ENCODE measurements around the gene ADGRL2.

The ADGRL2 gene

GRCh38 chr1:81833722-81834121 is 33.0 kb downstream of the ADGRL2 start:
- Histone ChIP-seq H3K36me3 (ENCODE audit: insufficient read depth, low read length) (0 out of 2 replicates have a peak, but pooled peaks cover 1% of the 10 kb centered on the region), H3K79me2 (ENCODE audit: control insufficient read depth, insufficient read depth, low read length, unreplicated experiment) (peaks cover 55% of the 10 kb centered on the region), H3K4me1 (ENCODE audit: control insufficient read depth, insufficient read depth, low read length, unreplicated experiment) (peaks cover 41% of the 10 kb centered on the region), H2AFZ (ENCODE audit: low read length, unreplicated experiment) (no peak overlapping the region), H3K4me3 (ENCODE audit: low read depth, low read length) (no peak overlapping the region), H3K27me3 (ENCODE audit: insufficient read depth, low read length) (no peaks in the 10 kb centered on the region), H3K27ac (ENCODE audit: low read depth, low read length) (no peak overlapping the region)

GRCh38 chr1:81834268-81834667 is 33.5 kb downstream of the ADGRL2 start:
- peaks cover 41% of the 10 kb centered on the region for H3K4me1 ChIP-seq (ENCODE audit: control insufficient read depth, insufficient read depth, low read length, unreplicated experiment)
- peaks cover 55% of the 10 kb centered on the region for H3K79me2 ChIP-seq (ENCODE audit: control insufficient read depth, insufficient read depth, low read length, unreplicated experiment)
- H3K27me3 ChIP-seq (ENCODE audit: insufficient read depth, low read length), result no peaks in the 10 kb centered on the region
- H3K27ac ChIP-seq (ENCODE audit: low read depth, low read length), result no peak overlapping the region
- H2AFZ ChIP-seq (ENCODE audit: low read length, unreplicated experiment), result no peak overlapping the region
- H3K4me3 ChIP-seq (ENCODE audit: low read depth, low read length), result 0 out of 2 replicates have a peak overlapping the region, but pooled peaks have one; percentile 18
- 0 out of 2 replicates have a peak, but pooled peaks cover 3% of the 10 kb centered on the region for H3K36me3 ChIP-seq (ENCODE audit: insufficient read depth, low read length)

- H3K4me1 ChIP-seq (ENCODE audit: control insufficient read depth, insufficient read depth, low read length, unreplicated experiment), result peaks cover 41% of the 10 kb centered on the region
- no peaks in the 10 kb centered on the region for H3K27me3 ChIP-seq (ENCODE audit: insufficient read depth, low read length)
- no peak overlapping the region for H3K27ac ChIP-seq (ENCODE audit: low read depth, low read length)
- no peak overlapping the region for H2AFZ ChIP-seq (ENCODE audit: low read length, unreplicated experiment)
- 0 out of 2 replicates have a peak, but pooled peaks cover 5% of the 10 kb centered on the region for H3K36me3 ChIP-seq (ENCODE audit: insufficient read depth, low read length)
- H3K4me3 ChIP-seq (ENCODE audit: low read depth, low read length), result peak overlapping the region; percentile 3; the same call in 1 of the 2 replicates
- peaks cover 47% of the 10 kb centered on the region for H3K79me2 ChIP-seq (ENCODE audit: control insufficient read depth, insufficient read depth, low read length, unreplicated experiment)
These were observed 34.4 kb downstream of the ADGRL2 start for GRCh38 chr1:81834921-81835698.

- 0 out of 2 replicates have a peak, but pooled peaks cover 8% of the 10 kb centered on the region for H3K36me3 ChIP-seq (ENCODE audit: insufficient read depth, low read length)
- no peak overlapping the region for H3K4me3 ChIP-seq (ENCODE audit: low read depth, low read length)
- no peak overlapping the region for H3K27ac ChIP-seq (ENCODE audit: low read depth, low read length)
- peaks cover 42% of the 10 kb centered on the region for H3K79me2 ChIP-seq (ENCODE audit: control insufficient read depth, insufficient read depth, low read length, unreplicated experiment)
- no peaks in the 10 kb centered on the region for H3K27me3 ChIP-seq (ENCODE audit: insufficient read depth, low read length)
- H3K4me1 ChIP-seq (ENCODE audit: control insufficient read depth, insufficient read depth, low read length, unreplicated experiment), result peaks cover 41% of the 10 kb centered on the region
- no peak overlapping the region for H2AFZ ChIP-seq (ENCODE audit: low read length, unreplicated experiment)
These were observed 35.4 kb downstream of the ADGRL2 start for GRCh38 chr1:81836007-81836626.

- H3K4me3 ChIP-seq (ENCODE audit: low read depth, low read length), result no peak overlapping the region
- H3K36me3 ChIP-seq (ENCODE audit: insufficient read depth, low read length), result peaks cover 21% of the 10 kb centered on the region
- H3K79me2 ChIP-seq (ENCODE audit: control insufficient read depth, insufficient read depth, low read length, unreplicated experiment), result peaks cover 27% of the 10 kb centered on the region
- no peaks in the 10 kb centered on the region for H3K27me3 ChIP-seq (ENCODE audit: insufficient read depth, low read length)
- H2AFZ ChIP-seq (ENCODE audit: low read length, unreplicated experiment), result no peak overlapping the region
- H3K27ac ChIP-seq (ENCODE audit: low read depth, low read length), result no peak overlapping the region
- H3K4me1 ChIP-seq (ENCODE audit: control insufficient read depth, insufficient read depth, low read length, unreplicated experiment), result peaks cover 26% of the 10 kb centered on the region
These were observed 38.0 kb downstream of the ADGRL2 start for GRCh38 chr1:81838600-81839218.

GRCh38 chr1:81840805-81841204 is 40.1 kb downstream of the ADGRL2 start:
- peaks cover 11% of the 10 kb centered on the region for H3K4me1 ChIP-seq (ENCODE audit: control insufficient read depth, insufficient read depth, low read length, unreplicated experiment)
- H3K36me3 ChIP-seq (ENCODE audit: insufficient read depth, low read length), result peaks cover 21% of the 10 kb centered on the region
- H2AFZ ChIP-seq (ENCODE audit: low read length, unreplicated experiment), result no peak overlapping the region
- H3K27ac ChIP-seq (ENCODE audit: low read depth, low read length), result no peak overlapping the region
- no peak overlapping the region for H3K4me3 ChIP-seq (ENCODE audit: low read depth, low read length)
- H3K79me2 ChIP-seq (ENCODE audit: control insufficient read depth, insufficient read depth, low read length, unreplicated experiment), result peaks cover 11% of the 10 kb centered on the region
- H3K27me3 ChIP-seq (ENCODE audit: insufficient read depth, low read length), result no peaks in the 10 kb centered on the region

- Histone ChIP-seq H2AFZ (ENCODE audit: low read length, unreplicated experiment) (no peak overlapping the region), H3K79me2 (ENCODE audit: control insufficient read depth, insufficient read depth, low read length, unreplicated experiment) (peaks cover under 1% of the 10 kb centered on the region), H3K4me3 (ENCODE audit: low read depth, low read length) (no peak overlapping the region), H3K4me1 (ENCODE audit: control insufficient read depth, insufficient read depth, low read length, unreplicated experiment) (peaks cover under 1% of the 10 kb centered on the region), H3K27ac (ENCODE audit: low read depth, low read length) (no peak overlapping the region), H3K36me3 (ENCODE audit: insufficient read depth, low read length) (peaks cover 21% of the 10 kb centered on the region), H3K27me3 (ENCODE audit: insufficient read depth, low read length) (no peaks in the 10 kb centered on the region)
These were observed 41.1 kb downstream of the ADGRL2 start for GRCh38 chr1:81841795-81842194.

- Histone ChIP-seq H3K36me3 (ENCODE audit: insufficient read depth, low read length) (peaks cover 17% of the 10 kb centered on the region), H3K79me2 (ENCODE audit: control insufficient read depth, insufficient read depth, low read length, unreplicated experiment) (no peaks in the 10 kb centered on the region), H3K4me3 (ENCODE audit: low read depth, low read length) (no peak overlapping the region), H3K27ac (ENCODE audit: low read depth, low read length) (no peak overlapping the region), H3K27me3 (ENCODE audit: insufficient read depth, low read length) (no peaks in the 10 kb centered on the region), H2AFZ (ENCODE audit: low read length, unreplicated experiment) (no peak overlapping the region), H3K4me1 (ENCODE audit: control insufficient read depth, insufficient read depth, low read length, unreplicated experiment) (no peaks in the 10 kb centered on the region)
These were observed 43.7 kb downstream of the ADGRL2 start for GRCh38 chr1:81844477-81844876.

GRCh38 chr1:81846630-81847029 is 45.9 kb downstream of the ADGRL2 start:
- Histone ChIP-seq H3K36me3 (ENCODE audit: insufficient read depth, low read length) (peaks cover 9% of the 10 kb centered on the region), H3K4me1 (ENCODE audit: control insufficient read depth, insufficient read depth, low read length, unreplicated experiment) (peaks cover 3% of the 10 kb centered on the region), H3K27me3 (ENCODE audit: insufficient read depth, low read length) (no peaks in the 10 kb centered on the region), H2AFZ (ENCODE audit: low read length, unreplicated experiment) (no peak overlapping the region), H3K27ac (ENCODE audit: low read depth, low read length) (no peak overlapping the region), H3K4me3 (ENCODE audit: low read depth, low read length) (no peak overlapping the region), H3K79me2 (ENCODE audit: control insufficient read depth, insufficient read depth, low read length, unreplicated experiment) (no peaks in the 10 kb centered on the region)

GRCh38 chr1:81847063-81847462 is 46.3 kb downstream of the ADGRL2 start:
- Histone ChIP-seq H3K4me1 (ENCODE audit: control insufficient read depth, insufficient read depth, low read length, unreplicated experiment) (peaks cover 3% of the 10 kb centered on the region), H3K27ac (ENCODE audit: low read depth, low read length) (no peak overlapping the region), H3K79me2 (ENCODE audit: control insufficient read depth, insufficient read depth, low read length, unreplicated experiment) (no peaks in the 10 kb centered on the region), H3K36me3 (ENCODE audit: insufficient read depth, low read length) (peaks cover 5% of the 10 kb centered on the region; the same call in 1 of the 2 replicates), H2AFZ (ENCODE audit: low read length, unreplicated experiment) (no peak overlapping the region), H3K27me3 (ENCODE audit: insufficient read depth, low read length) (no peaks in the 10 kb centered on the region), H3K4me3 (ENCODE audit: low read depth, low read length) (no peak overlapping the region)

Measured in ACC112 (cell line).